IMR-90 (cell line): ENCODE measurements around the gene CASP14. TPM values are rescaled to one million over a fixed set of nuclear protein-coding genes. Genes with fewer than 3 reads are reported as not detected.

Source experiments
- ATAC-seq: fragments of 200-7000 bp; cut with Tn5 transposase; 2 replicates; pipeline ENCODE4 v1.9.1; 2020; ENCODE audit warnings: low read depth, mild to moderate bottlenecking, moderate library complexity
- BruUV-seq: library from RNA; stranded (reverse); fragments of 400-500 nt; replicated peaks from 2 replicates; lab custom pipeline; 2021; lab: Mats Ljungman, UMichigan
- CTCF ChIA-PET: fragments of 300-600 bp; formaldehyde crosslinking; extraction: SDS; loops from one replicate; lab custom pipeline; 2021; ENCODE audit warnings: antibody characterized with exemption; lab: Yijun Ruan, JAX
- POLR2A ChIA-PET: fragments of 300-600 bp; sonication (Branson Sonifier 250); formaldehyde crosslinking; loops from one replicate; lab custom pipeline; 2022; ENCODE audit warnings: antibody characterized with exemption; ENCODE audit not compliant: unreplicated experiment; lab: Charles Lee
- DNase-seq: peaks from one replicate; pipeline ENCODE4 v3.0.0; 2013
- H2AFZ ChIP-seq: replicated peaks from 2 replicates; pipeline ENCODE3; 2013; ENCODE audit warnings: low read length, mild to moderate bottlenecking; ENCODE audit not compliant: poor library complexity
- H2AK5ac ChIP-seq: 2 replicates; pipeline ENCODE4 v1.6.1; 2013; ENCODE audit warnings: low read depth, low read length, inconsistent platforms
- H2AK9ac ChIP-seq: replicated peaks from 2 replicates; pipeline ENCODE3; 2013; ENCODE audit warnings: mild to moderate bottlenecking, low read depth, low read length, moderate library complexity; ENCODE audit not compliant: poor library complexity
- H2BK120ac ChIP-seq: 2 replicates; pipeline ENCODE4 v1.6.1; 2013; ENCODE audit warnings: low read depth, low read length, inconsistent platforms
- H2BK15ac ChIP-seq: 3 replicates; pipeline ENCODE4 v1.6.1; 2013; ENCODE audit warnings: low read depth, low read length, inconsistent platforms
- H2BK20ac ChIP-seq: 2 replicates; pipeline ENCODE4 v1.6.1; 2013; ENCODE audit warnings: low read depth, mild to moderate bottlenecking, inconsistent platforms, low read length, moderate library complexity
- H2BK5ac ChIP-seq: 2 replicates; pipeline ENCODE4 v1.6.1; 2013; ENCODE audit warnings: mild to moderate bottlenecking, low read depth, low read length, inconsistent platforms; ENCODE audit not compliant: poor library complexity, severe bottlenecking
- H3K14ac ChIP-seq: replicated peaks from 2 replicates; pipeline ENCODE4 v1.6.1; 2013; ENCODE audit warnings: low read depth, low read length, inconsistent platforms
- H3K18ac ChIP-seq: 2 replicates; pipeline ENCODE4 v1.6.1; 2013; ENCODE audit warnings: low read depth, low read length, control low read depth
- H3K23ac ChIP-seq: 2 replicates; pipeline ENCODE4 v1.6.1; 2013; ENCODE audit warnings: low read depth, low read length, inconsistent platforms
- H3K27ac ChIP-seq: 2 replicates; pipeline ENCODE4 v1.5.1; 2013; ENCODE audit warnings: mild to moderate bottlenecking, control low read depth, low read length; ENCODE audit not compliant: insufficient read depth
- H3K27me3 ChIP-seq: 2 replicates; pipeline ENCODE4 v1.6.1; 2013; ENCODE audit warnings: low read length; ENCODE audit not compliant: control insufficient read depth, insufficient read depth
- H3K36me3 ChIP-seq: 2 replicates; pipeline ENCODE4 v1.6.1; 2013; ENCODE audit warnings: low read length, mixed read lengths; ENCODE audit not compliant: control insufficient read depth, insufficient read depth
- H3K4ac ChIP-seq: 2 replicates; pipeline ENCODE4 v1.6.1; 2013; ENCODE audit warnings: low read depth, low read length, inconsistent platforms
- H3K4me1 ChIP-seq: 2 replicates; pipeline ENCODE4 v1.6.1; 2013; ENCODE audit warnings: low read length, mixed read lengths; ENCODE audit not compliant: control insufficient read depth, insufficient read depth
- H3K4me2 ChIP-seq: 2 replicates; pipeline ENCODE4 v1.6.1; 2013; ENCODE audit warnings: low read depth, mild to moderate bottlenecking, control low read depth, low read length, moderate library complexity
- H3K4me3 ChIP-seq: 2 replicates; pipeline ENCODE4 v1.5.1; 2013; ENCODE audit warnings: low read depth, mild to moderate bottlenecking, control low read depth, low read length, moderate library complexity; ENCODE audit not compliant: insufficient read depth
- H3K56ac ChIP-seq: 2 replicates; pipeline ENCODE4 v1.6.1; 2013; ENCODE audit warnings: low read length, inconsistent platforms; ENCODE audit not compliant: insufficient read depth; ENCODE audit errors: extremely low read depth
- H3K79me1 ChIP-seq, 2 experiments: 2 replicates each; pipeline ENCODE4 v1.6.1; 2013; ENCODE audit warnings: low read length in 2 of 2, inconsistent platforms in 1 of 2, low read depth in 1 of 2
- H3K9ac ChIP-seq: 2 replicates; pipeline ENCODE4 v1.6.1; 2013; ENCODE audit warnings: low read depth, low read length, control low read depth
- H3K9me1 ChIP-seq: 2 replicates; pipeline ENCODE4 v1.6.1; 2013; ENCODE audit warnings: low read length, inconsistent platforms; ENCODE audit not compliant: insufficient read depth
- H3K9me3 ChIP-seq: 2 replicates; pipeline ENCODE4 v1.6.1; 2013; ENCODE audit warnings: low read length; ENCODE audit not compliant: control insufficient read depth, insufficient read depth
- H4K20me1 ChIP-seq: 2 replicates; pipeline ENCODE4 v1.6.1; 2013; ENCODE audit warnings: low read length, inconsistent platforms; ENCODE audit not compliant: insufficient read depth
- H4K5ac ChIP-seq: 2 replicates; pipeline ENCODE4 v1.6.1; 2013; ENCODE audit warnings: mild to moderate bottlenecking, low read depth, low read length, control low read depth
- H4K8ac ChIP-seq, 2 experiments: 2 replicates each; pipeline ENCODE4 v1.6.1; 2013; ENCODE audit warnings: low read depth in 2 of 2, low read length in 2 of 2, control low read depth in 1 of 2, inconsistent platforms in 1 of 2
- H4K91ac ChIP-seq: 2 replicates; pipeline ENCODE4 v1.6.1; 2013; ENCODE audit warnings: low read depth, low read length, inconsistent platforms; ENCODE audit not compliant: insufficient read depth
- BHLHE40 ChIP-seq: fragments of 150-350 bp; IDR thresholded peaks from 2 replicates; pipeline ENCODE4 v1.6.1; 2016; ENCODE audit warnings: mild to moderate bottlenecking, low read depth, low read length
- CEBPB ChIP-seq: IDR thresholded peaks from 2 replicates; pipeline ENCODE4 v1.6.1; 2012; ENCODE audit warnings: low read depth, low read length, improper control_type of control experiment
- CHD1 ChIP-seq: IDR thresholded peaks from 2 replicates; pipeline ENCODE4 v1.6.1; 2012; ENCODE audit warnings: low read depth, low read length, improper control_type of control experiment
- NFE2L2 ChIP-seq: fragments of 150-350 bp; IDR thresholded peaks from 2 replicates; pipeline ENCODE4 v1.6.1; 2016; ENCODE audit warnings: low read depth, mild to moderate bottlenecking, low read length
- POLR2A ChIP-seq: IDR thresholded peaks from 2 replicates; pipeline ENCODE4 v1.6.1; 2012; ENCODE audit warnings: mild to moderate bottlenecking, low read depth, low read length
- RAD21 ChIP-seq: IDR thresholded peaks from 2 replicates; pipeline ENCODE4 v1.6.1; 2012; ENCODE audit warnings: low read length, improper control_type of control experiment
- RCOR1 ChIP-seq: IDR thresholded peaks from 2 replicates; pipeline ENCODE4 v1.6.1; 2012; ENCODE audit warnings: mild to moderate bottlenecking, low read length, improper control_type of control experiment; ENCODE audit not compliant: insufficient replicate concordance
- SMC3 ChIP-seq: fragments of 150-350 bp; IDR thresholded peaks from 2 replicates; pipeline ENCODE4 v1.6.1; 2016; ENCODE audit warnings: low read depth, mild to moderate bottlenecking, antibody characterized with exemption, low read length, moderate library complexity
- WGBS, 2 experiments: methylation state at CpG; one replicate each; pipeline versions ENCODE4 v1.1.5 to v1.1.7; 2013; ENCODE audit warnings: missing lambda C conversion rate in 2 of 2; ENCODE audit not compliant: insufficient read length in 1 of 2; ENCODE audit errors: extremely low coverage in 2 of 2; 5-methylcytosine and 5-hydroxymethylcytosine counted together
- dilution Hi-C: fragments of 300-500 bp; cut with HindIII; formaldehyde crosslinking; loops from one replicate; pipeline ENCODE4 v1.14.3; 2018; ENCODE audit warnings: low sequenced_read_pairs; ENCODE audit not compliant: unreplicated experiment
- in situ Hi-C: fragments of 300-500 bp; cut with MboI; formaldehyde crosslinking; loops from 3 replicates; pipeline ENCODE4 v1.14.3; 2019; ENCODE audit warnings: low sequenced_read_pairs, inconsistent platforms, mixed read lengths
- intact Hi-C: fragments of 100-400 bp; cut with micrococcal nuclease; formaldehyde crosslinking; loops from 2 replicates; pipeline ENCODE4 v1.10.0; 2022
- polyA plus RNA-seq, 3 experiments: library from polyadenylated mRNA; depleted of rRNA; stranded (reverse); fragments of >200 nt; gene quantifications; 2 replicates each; pipeline ENCODE4 v1.2.3, GENCODE V29; 2012; ENCODE audit warnings: low replicate concordance in 1 of 3
- total RNA-seq: library from RNA; depleted of rRNA; stranded (reverse); fragments of >200 nt; gene quantifications from 2 replicates; pipeline ENCODE4 v1.2.3, GENCODE V29; 2012
- TF ChIP-seq, protein P1 (sequence below): conservative IDR thresholded peaks from 2 replicates; pipeline ENCODE4 v1.5.1; 2012; ENCODE audit warnings: mild to moderate bottlenecking, low read depth, low read length, improper control_type of control experiment
- TF ChIP-seq, protein P2 (sequence below): fragments of 150-350 bp; IDR thresholded peaks from 2 replicates; pipeline ENCODE4 v1.6.1; 2017; ENCODE audit warnings: mild to moderate bottlenecking, antibody characterized with exemption, low read length, low read depth

Gene CASP14
- total and polyA plus RNA-seq, 2 of the 4 experiments (the other 2 are of a cell fraction), result not detected

DNA sequence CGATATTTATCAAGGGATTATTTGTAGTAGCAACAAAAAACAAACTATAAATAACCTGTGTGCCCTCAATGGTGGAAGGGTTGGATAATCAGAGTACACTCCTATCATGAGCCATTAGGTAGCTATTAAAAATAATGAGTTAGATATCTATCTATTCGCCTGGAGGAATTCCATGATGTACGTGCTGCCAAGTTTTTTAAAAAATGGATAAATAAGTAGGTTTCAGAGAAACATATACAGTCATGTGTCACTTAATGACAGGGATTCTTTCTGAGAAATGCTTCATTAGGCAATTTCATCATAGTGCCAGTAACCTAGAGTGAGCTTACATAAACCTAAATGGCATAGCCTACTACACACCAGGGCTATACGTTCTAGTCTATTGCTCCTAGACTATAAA lies 26.5 kb downstream of the CASP14 start:
- in situ Hi-C loops, result no loop called here
- ATAC-seq (no peak), DNase-seq (no peak)
- TF ChIP-seq RAD21 (no peak), NFE2L2 (no peak), RCOR1 (no peak), POLR2A (no peak), BHLHE40 (no peak), CHD1 (no peak), SMC3 (no peak), CEBPB (no peak)
- TF ChIP-seq, protein P1, sequence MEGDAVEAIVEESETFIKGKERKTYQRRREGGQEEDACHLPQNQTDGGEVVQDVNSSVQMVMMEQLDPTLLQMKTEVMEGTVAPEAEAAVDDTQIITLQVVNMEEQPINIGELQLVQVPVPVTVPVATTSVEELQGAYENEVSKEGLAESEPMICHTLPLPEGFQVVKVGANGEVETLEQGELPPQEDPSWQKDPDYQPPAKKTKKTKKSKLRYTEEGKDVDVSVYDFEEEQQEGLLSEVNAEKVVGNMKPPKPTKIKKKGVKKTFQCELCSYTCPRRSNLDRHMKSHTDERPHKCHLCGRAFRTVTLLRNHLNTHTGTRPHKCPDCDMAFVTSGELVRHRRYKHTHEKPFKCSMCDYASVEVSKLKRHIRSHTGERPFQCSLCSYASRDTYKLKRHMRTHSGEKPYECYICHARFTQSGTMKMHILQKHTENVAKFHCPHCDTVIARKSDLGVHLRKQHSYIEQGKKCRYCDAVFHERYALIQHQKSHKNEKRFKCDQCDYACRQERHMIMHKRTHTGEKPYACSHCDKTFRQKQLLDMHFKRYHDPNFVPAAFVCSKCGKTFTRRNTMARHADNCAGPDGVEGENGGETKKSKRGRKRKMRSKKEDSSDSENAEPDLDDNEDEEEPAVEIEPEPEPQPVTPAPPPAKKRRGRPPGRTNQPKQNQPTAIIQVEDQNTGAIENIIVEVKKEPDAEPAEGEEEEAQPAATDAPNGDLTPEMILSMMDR, result no peak
- TF ChIP-seq, protein P2, sequence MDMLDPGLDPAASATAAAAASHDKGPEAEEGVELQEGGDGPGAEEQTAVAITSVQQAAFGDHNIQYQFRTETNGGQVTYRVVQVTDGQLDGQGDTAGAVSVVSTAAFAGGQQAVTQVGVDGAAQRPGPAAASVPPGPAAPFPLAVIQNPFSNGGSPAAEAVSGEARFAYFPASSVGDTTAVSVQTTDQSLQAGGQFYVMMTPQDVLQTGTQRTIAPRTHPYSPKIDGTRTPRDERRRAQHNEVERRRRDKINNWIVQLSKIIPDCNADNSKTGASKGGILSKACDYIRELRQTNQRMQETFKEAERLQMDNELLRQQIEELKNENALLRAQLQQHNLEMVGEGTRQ, result no peak
- Histone ChIP-seq H3K4ac (no peak overlapping the region), H3K9ac (no peak overlapping the region), H3K9me3 (no peaks in the 10 kb centered on the region), H2BK15ac (no peak overlapping the region), H3K56ac (no peak overlapping the region), H3K27ac (no peak overlapping the region), H4K8ac (no peak overlapping the region), H4K91ac (no peak overlapping the region), H3K9me1 (no peaks in the 10 kb centered on the region), H3K4me3 (no peak overlapping the region), H3K4me2 (no peak overlapping the region), H2AK9ac (no peak overlapping the region), H3K14ac (no peak overlapping the region), H2AFZ (no peak overlapping the region), H3K23ac (no peak overlapping the region), H2AK5ac (no peak overlapping the region), H4K5ac (no peak overlapping the region), H3K27me3 (no peaks in the 10 kb centered on the region), H3K4me1 (no peaks in the 10 kb centered on the region), H3K79me1 (no peaks in the 10 kb centered on the region), H2BK120ac (no peak overlapping the region), H3K18ac (no peak overlapping the region), H4K20me1 (no peaks in the 10 kb centered on the region), H2BK20ac (no peak overlapping the region), H2BK5ac (no peak overlapping the region), H3K36me3 (no peaks in the 10 kb centered on the region)
- ChIA-PET CTCF (no interaction called here), POLR2A (no interaction called here)
- dilution Hi-C loops, result no loop called here
- BruUV-seq, result no TSS peak
- no CpG with 5 or more reads among the region's 4 CpGs for WGBS, 2 experiments
- intact Hi-C loops, result no loop called here
